ENCODE measurements around the gene LRRC7.

GRCh38 chr1:69967245-69967766 lies 399.6 kb downstream of the LRRC7 start:
- no peak for TF ChIP-seq EP300 (IDR thresholded peaks at IDR 0.05)
- TF ChIP-seq CTCF (IDR thresholded peaks at IDR 0.05) = no peak

Measured in gastroesophageal sphincter (tissue), 3 donors.